NCI-H2196 treated with DMSO at 0.1 percent for 48 hours (cell line): Measurements from ENCODE around the gene USP9X.
"Not testable (repeated sequence)": the region's sequence is repeated elsewhere in the genome, so short reads cannot be mapped to it uniquely, and the experiment has no call there.

Experiments
- DNase-seq: peaks from one replicate; lab custom pipeline; 2025; ENCODE audit not compliant: unreplicated experiment; lab: John Stamatoyannopoulos, UW

USP9X gene

GRCh38 chrX:41084893-41085511 lies at the start of gene USP9X:
Gene USP9X (plus strand): TSS chrX:41085445. CDS start chrX:41123629, 38,184 bp downstream.
- DNase-seq, result peak; percentile 62

- DNase-seq, result no peak
Measured at GRCh38 chrX:41035582-41035981, 49.7 kb upstream of the USP9X start.

DNA sequence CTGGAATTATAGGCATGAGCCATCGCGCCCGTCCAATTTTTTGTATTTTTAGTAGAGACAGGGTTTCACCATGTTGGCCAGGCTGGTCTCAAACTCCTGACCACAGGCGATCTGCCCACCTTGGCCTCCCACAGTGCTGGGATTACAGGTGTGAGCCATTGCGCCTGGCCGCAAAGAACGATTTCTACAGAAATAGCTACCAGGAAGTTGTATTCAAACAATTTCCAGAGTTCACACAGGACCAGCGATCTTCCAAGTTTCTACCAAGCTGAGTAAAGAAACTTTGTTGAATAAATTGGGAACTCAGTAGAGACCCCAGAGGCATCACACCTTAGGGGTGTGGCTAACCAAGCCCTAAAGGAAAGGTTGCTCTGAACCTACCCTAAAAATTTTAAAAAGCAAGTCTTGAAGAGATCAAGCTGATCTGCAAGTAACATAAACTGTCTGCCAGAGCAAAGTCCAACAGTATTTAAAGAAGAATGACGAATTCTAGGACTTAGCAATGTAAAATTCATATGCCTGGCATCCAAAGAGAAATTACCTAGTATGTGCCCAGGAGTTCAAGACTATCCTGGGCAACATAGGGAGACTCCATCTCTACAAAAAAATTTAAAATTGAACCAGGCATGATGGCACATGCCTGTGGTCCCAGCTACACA lies 48.4 kb upstream of the USP9X start:
- no peak for DNase-seq

- DNase-seq, result no peak
Measured at GRCh38 chrX:41043196-41043595, 42.0 kb upstream of the USP9X start.

DNA sequence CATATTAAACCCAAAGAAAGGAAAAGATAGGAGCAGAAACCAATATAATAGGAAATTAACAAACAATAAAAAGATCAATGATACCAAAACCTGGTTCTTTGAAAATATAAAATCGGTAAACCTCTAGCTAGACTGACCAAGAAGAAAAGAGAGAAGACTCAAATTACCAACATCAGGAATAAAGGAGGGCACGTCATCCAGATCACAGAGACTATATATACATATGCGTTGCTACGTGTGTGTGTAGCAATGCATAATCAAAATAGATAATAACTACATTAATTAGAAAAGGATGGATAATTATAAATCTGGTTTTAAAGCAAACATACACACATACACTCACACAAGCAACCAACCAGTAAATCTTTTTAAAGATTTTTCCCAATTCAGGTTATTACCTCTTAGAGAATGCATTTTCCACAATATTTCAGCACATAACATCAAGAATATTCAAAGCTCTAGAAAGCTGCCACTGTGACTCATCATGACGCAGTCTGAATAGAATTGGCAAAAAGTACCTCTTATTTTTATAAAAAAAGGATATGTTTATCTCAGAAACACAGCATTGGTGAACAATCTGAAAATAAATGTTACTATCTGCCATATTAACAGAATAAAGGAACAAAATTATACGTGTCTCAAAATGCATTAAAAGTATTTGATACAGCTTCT lies 41.4 kb upstream of the USP9X start:
- DNase-seq, result no peak

- no peak for DNase-seq
Measured at GRCh38 chrX:41045960-41046567, 39.2 kb upstream of the USP9X start.

GRCh38 chrX:41047878-41048534 lies 37.2 kb upstream of the USP9X start:
- DNase-seq, result no peak

DNA sequence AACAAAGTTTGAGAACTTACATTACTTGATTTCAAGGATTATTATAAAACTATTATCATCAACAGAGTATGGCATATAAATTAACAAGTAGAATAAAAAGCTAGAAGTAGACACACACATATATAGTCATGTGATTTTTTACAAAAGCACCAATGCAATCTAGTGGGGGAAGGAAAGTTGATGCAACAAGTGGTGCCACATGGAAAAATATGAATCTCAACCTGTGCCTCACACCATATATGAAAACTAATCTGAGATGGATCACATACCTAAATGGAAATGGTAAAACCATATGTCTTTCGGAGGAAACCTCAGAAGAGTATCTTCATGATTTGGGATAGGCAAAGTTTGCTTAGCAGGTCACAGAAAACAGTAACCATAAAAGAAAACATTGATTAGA lies 34.9 kb upstream of the USP9X start:
- DNase-seq, result no peak

DNA sequence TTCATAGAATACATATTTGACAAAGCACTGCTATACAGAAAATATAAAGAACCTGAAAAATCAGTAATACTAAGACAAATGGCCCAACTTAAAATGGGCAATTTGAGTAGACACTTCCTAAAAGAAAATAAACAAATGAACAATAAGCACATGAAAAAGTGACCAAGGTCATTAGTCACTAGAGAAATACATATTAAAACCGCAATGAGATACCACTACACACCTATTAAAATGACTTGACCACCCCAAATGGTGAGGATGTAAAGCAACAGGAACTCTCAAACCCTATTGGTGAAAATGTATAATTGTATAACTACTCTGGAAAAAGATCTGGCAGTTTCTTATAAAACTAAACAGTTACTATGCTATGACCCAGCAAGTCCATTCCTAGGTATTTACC lies 34.0 kb upstream of the USP9X start:
- DNase-seq, result no peak

- DNase-seq, result no peak
Measured at GRCh38 chrX:41055740-41056139, 29.5 kb upstream of the USP9X start.

DNA sequence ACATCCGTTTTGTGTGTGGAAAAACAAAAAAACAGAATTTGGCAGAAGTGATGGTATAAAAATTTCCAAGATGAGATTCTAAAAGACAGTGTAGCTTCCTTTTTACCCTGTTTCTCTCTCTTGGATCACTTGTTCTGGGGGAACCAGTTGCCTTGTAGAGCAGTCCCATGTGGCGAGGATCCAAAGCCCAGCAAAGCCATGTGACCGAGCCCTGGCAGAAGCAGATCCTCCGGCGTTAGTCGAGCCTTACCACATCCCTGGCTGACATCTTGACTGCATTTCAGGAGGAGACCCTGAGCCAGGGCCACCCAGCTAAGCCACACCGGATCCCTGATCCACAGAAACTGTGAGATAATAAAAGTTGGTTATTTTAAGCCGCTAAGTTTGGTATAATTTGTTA lies 22.0 kb upstream of the USP9X start:
- DNase-seq, result not testable (repeated sequence)

- no peak for DNase-seq
Measured at GRCh38 chrX:41064018-41064417, 21.2 kb upstream of the USP9X start.

GRCh38 chrX:41066391-41066790 lies 18.9 kb upstream of the USP9X start:
- no peak for DNase-seq

- no peak for DNase-seq
Measured at GRCh38 chrX:41066969-41067368, 18.3 kb upstream of the USP9X start.

GRCh38 chrX:41067721-41068120 lies 17.5 kb upstream of the USP9X start:
- DNase-seq, result no peak

GRCh38 chrX:41076742-41077141 lies 8.5 kb upstream of the USP9X start:
- DNase-seq, result no peak

DNA sequence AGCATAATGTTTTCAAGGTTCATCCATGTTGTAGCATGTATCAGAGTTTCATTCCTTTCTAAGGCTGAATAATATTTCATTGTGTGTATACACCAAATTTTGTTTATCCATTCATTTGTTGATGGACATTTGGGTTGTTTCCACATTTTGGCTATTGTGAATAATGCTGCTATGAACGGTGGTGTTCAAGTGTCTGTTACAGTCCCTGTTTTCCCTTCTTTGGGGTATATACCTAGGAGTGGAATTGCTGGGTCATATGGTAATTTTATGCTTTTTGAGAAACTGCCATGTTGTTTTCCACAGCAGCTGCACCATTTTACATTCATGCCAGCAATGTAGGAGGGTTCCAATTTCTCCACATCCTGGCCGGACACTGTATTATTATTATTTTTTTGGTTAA lies 3.4 kb upstream of the USP9X start:
- DNase-seq, result no peak

- no peak for DNase-seq
Measured at GRCh38 chrX:41082783-41083182, 2.5 kb upstream of the USP9X start.

GRCh38 chrX:41084044-41084892 lies 977 bp upstream of the USP9X start:
- DNase-seq, result peak; percentile 77

DNA sequence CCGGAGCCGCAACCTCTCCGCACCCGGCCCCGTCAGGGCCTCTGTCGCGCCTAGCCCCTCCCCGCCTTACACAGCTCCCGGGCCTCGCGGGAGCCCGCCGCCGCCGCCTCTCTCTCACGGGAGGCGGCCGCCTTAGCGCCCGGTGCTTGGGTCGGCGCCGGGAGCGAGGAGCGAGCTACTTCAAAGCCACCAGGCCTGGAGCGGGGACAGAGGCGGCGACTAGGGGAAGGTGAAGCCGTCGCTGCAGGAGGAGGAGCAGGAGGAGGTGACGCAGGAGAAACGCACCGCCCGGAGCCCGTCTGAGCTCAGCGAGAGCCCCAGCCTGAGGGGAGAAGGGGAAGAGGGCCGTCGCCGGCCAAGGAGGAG lies 250 bp downstream of the USP9X start:
- DNase-seq, result no peak
